SK-N-SH treated with all-trans-retinoic acid at 6 μM for 48 hours (cell line): ENCODE data around the gene CDIP1.

Experiments
- GLIS3 ChIP-seq: fragments of 250-450 bp; sonication (Bioruptor Pico); IDR thresholded peaks from 2 replicates; pipeline ENCODE4 v1.5.0; 2020; ENCODE audit warnings: mild to moderate bottlenecking, moderate library complexity
- PATZ1 ChIP-seq: fragments of 250-450 bp; sonication (Bioruptor Pico); IDR thresholded peaks from 2 replicates; pipeline ENCODE4 v1.8.0; 2020; ENCODE audit warnings: mild to moderate bottlenecking, moderate library complexity, borderline replicate concordance
- TCF4 ChIP-seq: fragments of 250-450 bp; sonication (Bioruptor Pico); IDR thresholded peaks from 2 replicates; pipeline ENCODE4 v1.8.0; 2021; ENCODE audit warnings: mild to moderate bottlenecking, moderate library complexity, borderline replicate concordance
- TOX ChIP-seq: fragments of 250-450 bp; sonication (Bioruptor Pico); IDR thresholded peaks from 2 replicates; pipeline ENCODE4 v1.8.0; 2021; ENCODE audit warnings: mild to moderate bottlenecking, moderate library complexity, borderline replicate concordance
- ZC3H10 ChIP-seq: fragments of 250-450 bp; sonication (Bioruptor Pico); IDR thresholded peaks from 2 replicates; pipeline ENCODE4 v1.5.1; 2021; ENCODE audit warnings: mild to moderate bottlenecking, moderate library complexity
- ZFP3 ChIP-seq: fragments of 250-450 bp; sonication (Bioruptor Pico); IDR thresholded peaks from 2 replicates; pipeline ENCODE4 v1.5.0; 2020; ENCODE audit warnings: mild to moderate bottlenecking, moderate library complexity
- ZFP30 ChIP-seq: fragments of 450-650 bp; formaldehyde crosslinking; IDR thresholded peaks from 2 replicates; pipeline ENCODE4 v1.5.0; 2022; ENCODE audit warnings: mild to moderate bottlenecking, moderate library complexity
- ZNF8 ChIP-seq: fragments of 450-650 bp; formaldehyde crosslinking; IDR thresholded peaks from 2 replicates; pipeline ENCODE4 v1.5.0; 2020; ENCODE audit warnings: mild to moderate bottlenecking, moderate library complexity

DNA sequence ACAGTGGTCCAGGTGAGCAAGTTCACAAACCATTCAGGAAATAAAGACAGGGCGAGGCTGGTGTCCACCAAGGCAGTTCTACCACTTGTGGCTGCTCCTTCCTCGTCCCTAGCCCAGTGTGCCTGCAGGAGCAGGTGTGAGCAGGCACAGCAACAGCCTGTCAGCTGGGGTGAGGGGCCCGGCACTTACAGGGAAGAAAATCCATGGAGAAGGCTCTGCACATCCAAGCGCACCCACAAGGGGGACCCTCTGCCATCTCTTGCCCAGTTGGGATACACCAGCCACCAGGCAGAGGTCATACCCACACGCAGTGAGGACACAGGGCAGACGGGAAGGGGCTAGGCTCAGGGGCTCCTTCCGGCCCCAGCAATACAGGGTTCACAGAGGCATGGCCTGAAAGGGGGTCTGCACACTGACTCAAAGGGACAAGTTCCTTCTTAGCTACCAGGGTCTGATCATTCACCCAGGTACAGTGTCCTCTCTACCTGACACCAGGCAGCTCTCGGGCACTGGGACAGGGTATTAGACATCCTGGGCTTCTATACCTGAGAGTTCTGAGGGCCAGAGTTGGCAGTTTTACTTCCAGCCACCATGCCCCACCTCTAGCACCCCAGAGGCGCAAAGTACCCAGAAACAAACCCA lies 27.0 kb downstream of the CDIP1 start:
- TF ChIP-seq ZC3H10 (CRISPR knock-in tag) (no peak), PATZ1 (CRISPR knock-in tag) (no peak), TOX (no peak), GLIS3 (CRISPR knock-in tag) (no peak), ZNF8 (no peak), ZFP30 (CRISPR knock-in tag) (no peak), TCF4 (CRISPR knock-in tag) (no peak), ZFP3 (CRISPR knock-in tag) (no peak)
